ENCODE measurements around the gene POLE4.

The POLE4 gene

DNA sequence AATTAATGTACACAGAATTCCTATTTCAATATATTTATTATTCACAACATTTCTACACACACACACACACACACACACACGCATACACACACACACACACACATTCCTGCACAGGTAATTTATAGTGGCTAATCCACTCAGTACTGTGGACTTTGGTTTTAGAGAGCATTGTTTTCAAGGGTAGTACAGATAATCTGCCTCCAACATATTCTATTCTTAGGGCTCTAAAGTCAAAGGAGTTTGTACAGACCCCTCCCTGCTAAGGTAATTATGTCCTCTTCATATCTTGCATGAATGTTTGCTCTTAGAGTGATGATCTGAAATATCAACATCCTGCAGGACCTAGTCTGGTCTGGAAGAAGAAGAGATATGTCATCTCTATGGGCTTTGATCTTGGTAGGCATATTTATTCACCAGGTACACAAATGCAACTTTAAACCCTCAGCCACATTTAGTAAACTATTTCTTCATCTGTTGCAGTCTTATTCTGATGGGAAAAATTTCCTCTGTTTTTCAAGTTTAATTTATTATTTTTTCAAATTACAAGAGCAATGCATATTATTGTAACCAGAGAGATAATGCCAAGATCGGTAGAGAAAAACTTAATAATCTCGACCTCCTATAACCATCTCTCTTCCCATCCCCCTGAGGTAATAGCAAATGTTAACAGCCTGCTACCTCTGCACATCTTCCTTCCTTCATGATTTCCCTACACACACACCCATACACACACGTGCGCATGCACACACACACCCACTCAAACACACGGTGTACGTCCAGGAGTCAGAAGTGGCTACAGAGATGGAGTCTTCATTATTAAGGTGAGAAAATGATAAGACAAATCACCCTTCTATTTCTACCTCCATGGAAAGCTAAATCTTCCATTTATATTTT, 18.3 kb upstream of the POLE4 start:
- no peak for DNase-seq (ENCODE audit: low read depth, low spot score)
- no peak overlapping the region for H3K27ac ChIP-seq

DNA sequence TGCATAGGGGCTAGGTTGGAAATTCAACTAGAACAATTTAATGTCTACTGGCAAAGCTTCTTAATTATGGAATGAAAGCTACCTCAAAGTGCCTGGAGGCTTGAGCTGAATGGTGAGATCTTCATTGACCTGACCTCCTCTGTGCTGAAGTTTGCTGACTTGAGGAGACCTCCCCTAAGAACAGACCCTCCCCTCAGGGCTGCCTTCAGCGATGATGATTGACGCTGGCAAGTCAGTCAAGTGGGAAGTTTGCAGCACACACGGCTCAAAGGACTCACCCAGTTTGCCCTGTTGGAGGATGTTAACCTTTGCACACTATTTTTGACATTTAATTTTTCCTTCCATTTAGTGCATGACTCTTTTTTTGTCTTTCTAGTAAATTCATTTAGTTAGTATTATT, 17.2 kb upstream of the POLE4 start:
- no peak overlapping the region for H3K27ac ChIP-seq
- no peak for DNase-seq (ENCODE audit: low read depth, low spot score)

DNA sequence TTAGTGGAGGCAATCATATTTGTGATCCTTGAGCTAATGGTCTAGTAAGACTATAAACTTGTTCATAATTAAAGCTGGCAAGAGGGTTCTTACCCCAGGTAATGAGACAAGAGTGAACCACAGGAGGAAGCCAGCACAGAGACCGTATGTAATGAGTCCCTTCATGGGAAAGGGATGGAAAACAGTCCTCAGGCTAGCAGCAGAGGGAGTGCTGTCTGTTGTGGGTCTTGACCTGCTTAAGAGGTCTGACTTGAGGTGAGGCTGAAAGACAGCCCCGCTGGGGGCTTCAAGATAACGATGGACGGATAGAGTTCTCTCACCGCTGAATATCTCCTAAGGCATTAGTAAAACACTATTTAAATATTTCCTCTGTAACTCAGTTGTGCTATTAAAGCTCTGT, 16.2 kb upstream of the POLE4 start:
- H3K27ac ChIP-seq = no peak overlapping the region
- no peak for DNase-seq (ENCODE audit: low read depth, low spot score)

DNA sequence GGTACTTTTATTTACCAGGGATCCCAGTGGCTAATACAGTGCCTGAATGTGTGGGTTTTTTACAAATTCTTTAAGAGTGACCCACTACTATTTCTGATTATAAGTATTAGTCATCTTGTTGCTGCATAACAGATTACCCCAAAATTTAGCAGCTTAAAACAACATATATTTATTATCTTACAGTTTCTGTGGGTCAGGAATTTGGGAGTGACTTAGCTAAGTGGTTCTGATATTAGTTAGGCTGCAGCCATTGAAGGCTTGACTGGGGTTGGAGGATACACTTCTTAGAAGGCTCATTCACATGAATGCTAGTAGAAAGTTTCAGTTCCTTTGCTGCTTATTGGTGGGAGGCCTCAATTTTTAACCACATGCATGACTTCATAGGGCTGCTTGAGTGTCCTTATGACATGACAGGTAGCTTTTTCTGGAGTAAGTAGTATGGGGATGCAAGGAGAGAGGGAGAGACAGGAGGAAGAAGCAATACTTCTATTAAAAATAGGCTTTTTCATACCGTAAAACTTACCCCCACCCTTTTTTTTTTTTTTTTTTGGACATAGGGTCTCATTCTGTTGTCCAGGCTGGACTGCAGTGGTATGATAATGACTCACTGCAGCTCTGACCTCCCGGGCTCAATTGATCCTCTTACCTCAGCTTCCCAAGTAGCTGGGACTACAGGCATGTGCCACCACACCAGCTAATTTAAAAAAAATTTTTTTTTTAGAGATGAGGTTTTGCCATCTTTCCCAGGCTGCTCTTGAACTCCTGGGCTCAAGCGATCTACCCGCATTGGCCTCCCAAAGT, 13.3 kb upstream of the POLE4 start:
- no peak overlapping the region for H3K27ac ChIP-seq
- DNase-seq (ENCODE audit: low read depth, low spot score) = no peak

- no peak for DNase-seq (ENCODE audit: low read depth, low spot score)
- no peak overlapping the region for H3K27ac ChIP-seq
Observed at GRCh38 chr2:74945788-74946331, 12.6 kb upstream of the POLE4 start.

DNA sequence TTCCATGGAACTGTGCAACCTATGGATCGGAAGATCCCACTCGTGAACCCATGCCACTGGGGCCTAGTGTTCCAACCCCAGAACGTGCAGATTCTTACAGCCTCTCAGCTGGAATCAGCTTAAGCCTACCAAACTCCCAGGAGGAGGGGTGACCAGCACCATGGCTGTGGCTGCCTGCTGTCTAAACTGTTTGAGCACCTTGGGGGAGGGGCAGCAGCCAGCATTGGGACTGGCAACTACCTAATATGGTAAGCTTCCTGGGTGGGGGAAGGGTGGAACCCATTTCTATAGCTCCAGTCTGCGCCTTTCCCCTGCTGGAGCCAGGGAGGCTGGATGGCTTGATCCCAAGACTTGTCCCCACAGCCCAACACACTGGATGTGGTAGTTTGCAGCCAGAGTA, 10.7 kb upstream of the POLE4 start:
- no peak overlapping the region for H3K27ac ChIP-seq
- DNase-seq (ENCODE audit: low read depth, low spot score) = no peak

- DNase-seq (ENCODE audit: low read depth, low spot score) = no peak
- H3K27ac ChIP-seq = no peak overlapping the region
Observed at GRCh38 chr2:74948779-74949178, 9.7 kb upstream of the POLE4 start.

- no peak for DNase-seq (ENCODE audit: low read depth, low spot score)
- H3K27ac ChIP-seq = no peak overlapping the region
Observed at GRCh38 chr2:74951211-74951754, 7.2 kb upstream of the POLE4 start.

- no peak for DNase-seq (ENCODE audit: low read depth, low spot score)
Observed at GRCh38 chr2:74952575-74952974, 5.9 kb upstream of the POLE4 start.

GRCh38 chr2:74953796-74954499, 4.5 kb upstream of the POLE4 start:
- DNase-seq (ENCODE audit: low read depth, low spot score) = no peak
- no peak overlapping the region for H3K27ac ChIP-seq

More at GRCh38 chr2:74952575-74952974, 5.9 kb upstream of the POLE4 start:
- H3K27ac ChIP-seq = no peak overlapping the region

DNA sequence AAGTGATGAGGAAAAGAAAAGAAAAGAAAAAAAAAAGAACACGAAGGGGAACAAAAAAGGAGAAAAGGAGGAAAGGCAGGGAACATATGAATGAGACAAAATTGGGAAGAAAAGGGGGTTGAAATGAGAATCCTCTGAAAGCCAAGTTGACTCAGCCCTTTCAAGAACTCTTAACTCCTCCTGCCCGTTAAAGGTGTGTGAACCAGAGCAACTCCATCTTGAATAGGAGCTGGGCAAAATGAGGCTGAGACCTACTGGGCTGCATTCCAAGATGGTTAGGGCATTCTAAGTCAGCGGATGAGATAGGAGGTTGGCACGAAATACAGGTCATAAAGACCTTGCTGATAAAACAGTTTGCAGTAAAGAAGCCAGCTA, 4.0 kb upstream of the POLE4 start:
- no peak for DNase-seq (ENCODE audit: low read depth, low spot score)
- H3K27ac ChIP-seq = no peak overlapping the region

- H3K27ac ChIP-seq = no peak overlapping the region
- DNase-seq (ENCODE audit: low read depth, low spot score) = no peak
Observed at GRCh38 chr2:74957886-74958273, 563 bp upstream of the POLE4 start.

GRCh38 chr2:74959106-74959751, 786 bp downstream of the POLE4 start:
- DNase-seq (ENCODE audit: low read depth, low spot score) = no peak
- H3K27ac ChIP-seq = peak overlapping the region; percentile 62

GRCh38 chr2:74966887-74967286, 8.4 kb downstream of the POLE4 start:
- no peak overlapping the region for H3K27ac ChIP-seq
- DNase-seq (ENCODE audit: low read depth, low spot score) = no peak

DNA sequence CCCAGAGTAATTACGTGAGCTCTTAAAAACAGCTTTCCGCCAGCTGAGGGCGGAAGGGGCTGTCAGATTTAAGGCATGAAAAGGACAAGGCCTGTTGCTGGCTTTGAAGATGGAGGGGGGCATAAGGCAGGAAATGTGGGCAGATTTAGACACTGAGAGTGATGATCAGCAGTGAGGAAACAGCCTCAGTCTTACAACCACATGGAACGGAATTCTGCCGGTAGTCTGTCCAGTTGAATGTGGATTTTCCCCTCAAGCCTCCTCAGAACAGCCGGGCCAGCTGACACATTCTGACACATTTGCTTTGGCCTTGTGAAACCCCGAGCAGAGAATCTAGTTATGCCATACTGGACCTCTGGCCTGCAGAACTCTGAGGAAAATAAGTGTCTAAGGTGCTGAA, 16.6 kb downstream of the POLE4 start:
- no peak overlapping the region for H3K27ac ChIP-seq
- DNase-seq (ENCODE audit: low read depth, low spot score) = no peak

DNA sequence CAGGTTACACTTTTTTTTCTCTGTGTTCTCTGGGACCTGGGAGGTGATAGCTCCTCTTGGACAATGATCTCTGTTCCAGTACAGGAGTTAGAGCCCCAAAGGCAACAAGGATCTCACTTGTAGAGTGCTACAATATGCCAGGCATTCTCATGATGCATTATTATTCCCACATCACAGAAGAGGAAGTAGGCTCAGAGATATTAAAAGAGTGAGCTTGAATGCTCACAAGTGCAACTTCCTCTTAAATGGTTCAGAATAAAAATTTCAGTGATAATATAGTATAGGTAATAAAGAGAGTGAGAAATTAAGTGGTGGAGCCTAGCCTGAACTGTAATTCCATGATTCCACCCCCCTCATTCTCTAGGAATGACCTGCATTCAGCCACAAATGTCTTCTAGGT, 21.4 kb downstream of the POLE4 start:
- DNase-seq (ENCODE audit: low read depth, low spot score) = no peak
- no peak overlapping the region for H3K27ac ChIP-seq

DNA sequence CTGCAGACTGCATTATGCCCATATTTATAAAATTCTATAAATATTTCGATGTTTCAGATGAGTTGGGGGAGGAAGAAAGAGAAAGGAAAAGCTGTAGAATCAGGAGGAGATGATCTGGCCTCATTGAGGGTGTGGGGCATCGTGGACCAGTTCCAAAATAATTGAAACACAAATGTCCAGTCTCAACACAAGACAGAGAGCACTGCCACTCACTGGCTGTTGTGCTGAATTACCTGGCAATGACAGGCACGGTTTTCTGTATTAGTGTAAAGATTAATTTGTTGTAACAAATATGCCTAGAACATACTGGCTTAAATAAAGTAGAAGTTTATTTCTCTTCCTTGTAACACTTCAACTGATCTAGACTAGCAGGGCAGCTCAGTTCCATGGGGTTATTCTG, 24.1 kb downstream of the POLE4 start:
- DNase-seq (ENCODE audit: low read depth, low spot score) = no peak

GRCh38 chr2:74983631-74984392, 25.4 kb downstream of the POLE4 start:
- DNase-seq (ENCODE audit: low read depth, low spot score) = no peak
- H3K27ac ChIP-seq = no peak overlapping the region

More for the DNA sequence above, 24.1 kb downstream of the POLE4 start:
- no peak overlapping the region for H3K27ac ChIP-seq

All from epithelial cell of prostate (primary cell).